Neural crest cell (in vitro differentiated cells): ENCODE data around the gene MTMR2. TPM values are rescaled to one million over a fixed set of nuclear protein-coding genes. Genes with fewer than 3 reads are reported as not detected.
"Not testable (repeated sequence)": the region's sequence is repeated elsewhere in the genome, so short reads cannot be mapped to it uniquely, and the experiment has no call there.

Experiments
- DNase-seq: peaks from one replicate; pipeline ENCODE4 v3.0.0; 2021; ENCODE audit warnings: low read depth, mixed read lengths, low spot score
- H3K27ac Mint-ChIP-seq: one replicate; pipeline ENCODE4 v1.8.0; 2021; ENCODE audit warnings: mild to moderate bottlenecking, mixed read lengths; ENCODE audit not compliant: unreplicated experiment
- H3K27me3 Mint-ChIP-seq: 2 replicates; pipeline ENCODE4 v1.8.0; 2021; ENCODE audit warnings: low read depth, mild to moderate bottlenecking, mixed read lengths
- H3K36me3 Mint-ChIP-seq: 2 replicates; pipeline ENCODE4 v1.8.0; 2021; ENCODE audit warnings: low read depth, mild to moderate bottlenecking, mixed read lengths
- H3K4me1 Mint-ChIP-seq: 2 replicates; pipeline ENCODE4 v1.8.0; 2021; ENCODE audit warnings: mixed read lengths
- H3K4me3 Mint-ChIP-seq: one replicate; pipeline ENCODE4 v1.8.0; 2021; ENCODE audit warnings: mild to moderate bottlenecking, mixed read lengths
- H3K9me3 Mint-ChIP-seq: 2 replicates; pipeline ENCODE4 v1.8.0; 2021; ENCODE audit warnings: mixed read lengths
- total RNA-seq: library from RNA; stranded (reverse); gene quantifications from 2 replicates; pipeline ENCODE4 v1.2.1, GENCODE V29; 2021
- TF ChIP-seq, protein P1 (sequence below): fragments of 200-600 bp; sonication (generic); conservative IDR thresholded peaks from 2 replicates; pipeline ENCODE4 v1.5.0; 2021; ENCODE audit warnings: antibody characterized with exemption, mild to moderate bottlenecking

MTMR2 gene
- total RNA-seq, 1 donor from 2014 or later = 49.9 TPM

DNA sequence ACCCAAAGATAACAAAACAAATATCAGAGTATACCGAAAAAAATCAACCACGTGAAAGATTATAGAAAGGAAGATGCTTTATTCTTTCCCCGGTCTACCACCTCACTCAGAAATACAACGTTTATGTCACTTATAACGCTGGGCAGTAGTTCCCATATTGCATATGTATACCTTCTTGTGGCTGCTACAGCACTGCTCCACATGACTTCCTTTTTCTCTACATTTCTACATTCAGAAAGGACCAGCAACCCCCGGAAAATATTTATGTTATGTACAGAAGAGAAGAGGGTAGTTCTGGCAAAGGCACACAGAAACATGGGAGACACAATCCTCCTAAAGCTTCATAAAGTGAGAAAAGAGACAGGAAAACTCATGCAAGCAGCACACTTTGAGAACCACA, 56.8 kb downstream of the MTMR2 start:
- DNase-seq = no peak

DNA sequence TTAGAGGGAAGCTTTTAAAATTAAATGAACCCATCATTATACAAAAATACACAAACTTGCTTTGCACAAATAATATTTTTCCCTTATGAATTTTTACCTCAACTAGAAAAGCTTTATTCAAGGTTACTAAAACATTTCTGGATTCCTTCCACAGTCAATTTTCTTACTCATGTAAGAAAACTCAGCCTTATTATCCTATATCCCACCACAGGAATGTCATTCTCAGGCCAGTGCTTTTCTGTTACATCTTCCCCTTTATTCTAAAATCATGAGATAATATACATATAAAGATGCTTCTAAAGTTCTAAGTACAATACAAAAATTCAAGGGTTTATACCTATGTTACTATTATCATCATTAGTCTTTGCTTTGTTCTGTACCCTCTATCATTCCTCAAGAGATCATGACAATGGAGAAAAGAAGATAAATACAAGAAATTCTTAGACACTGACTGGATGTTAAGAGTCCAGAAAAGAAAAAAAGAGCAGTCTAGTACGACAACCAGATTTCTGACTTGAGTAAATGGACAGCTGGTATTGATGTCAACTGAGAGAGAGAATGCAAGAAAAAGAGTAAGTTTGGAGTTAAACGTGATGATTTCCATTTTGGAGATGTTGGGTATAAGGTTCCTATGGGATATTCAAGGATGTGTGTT, 60.3 kb downstream of the MTMR2 start:
- no peak overlapping the region for H3K27ac Mint-ChIP-seq
- peaks cover 6% of the 10 kb centered on the region for H3K4me1 Mint-ChIP-seq
- DNase-seq = no peak
- TF ChIP-seq, protein P1, sequence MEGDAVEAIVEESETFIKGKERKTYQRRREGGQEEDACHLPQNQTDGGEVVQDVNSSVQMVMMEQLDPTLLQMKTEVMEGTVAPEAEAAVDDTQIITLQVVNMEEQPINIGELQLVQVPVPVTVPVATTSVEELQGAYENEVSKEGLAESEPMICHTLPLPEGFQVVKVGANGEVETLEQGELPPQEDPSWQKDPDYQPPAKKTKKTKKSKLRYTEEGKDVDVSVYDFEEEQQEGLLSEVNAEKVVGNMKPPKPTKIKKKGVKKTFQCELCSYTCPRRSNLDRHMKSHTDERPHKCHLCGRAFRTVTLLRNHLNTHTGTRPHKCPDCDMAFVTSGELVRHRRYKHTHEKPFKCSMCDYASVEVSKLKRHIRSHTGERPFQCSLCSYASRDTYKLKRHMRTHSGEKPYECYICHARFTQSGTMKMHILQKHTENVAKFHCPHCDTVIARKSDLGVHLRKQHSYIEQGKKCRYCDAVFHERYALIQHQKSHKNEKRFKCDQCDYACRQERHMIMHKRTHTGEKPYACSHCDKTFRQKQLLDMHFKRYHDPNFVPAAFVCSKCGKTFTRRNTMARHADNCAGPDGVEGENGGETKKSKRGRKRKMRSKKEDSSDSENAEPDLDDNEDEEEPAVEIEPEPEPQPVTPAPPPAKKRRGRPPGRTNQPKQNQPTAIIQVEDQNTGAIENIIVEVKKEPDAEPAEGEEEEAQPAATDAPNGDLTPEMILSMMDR = no peak
- no peak overlapping the region for H3K4me3 Mint-ChIP-seq
- H3K36me3 Mint-ChIP-seq = peaks cover 4% of the 10 kb centered on the region
- H3K27me3 Mint-ChIP-seq = no peaks in the 10 kb centered on the region
- H3K9me3 Mint-ChIP-seq = no peaks in the 10 kb centered on the region

More for the DNA sequence above, 56.8 kb downstream of the MTMR2 start:
- TF ChIP-seq, protein P1 = no peak
- Mint-ChIP-seq H3K9me3 (no peaks in the 10 kb centered on the region), H3K27me3 (no peaks in the 10 kb centered on the region), H3K4me3 (no peak overlapping the region), H3K27ac (no peak overlapping the region), H3K4me1 (peaks cover 6% of the 10 kb centered on the region), H3K36me3 (peaks cover 4% of the 10 kb centered on the region)

DNA sequence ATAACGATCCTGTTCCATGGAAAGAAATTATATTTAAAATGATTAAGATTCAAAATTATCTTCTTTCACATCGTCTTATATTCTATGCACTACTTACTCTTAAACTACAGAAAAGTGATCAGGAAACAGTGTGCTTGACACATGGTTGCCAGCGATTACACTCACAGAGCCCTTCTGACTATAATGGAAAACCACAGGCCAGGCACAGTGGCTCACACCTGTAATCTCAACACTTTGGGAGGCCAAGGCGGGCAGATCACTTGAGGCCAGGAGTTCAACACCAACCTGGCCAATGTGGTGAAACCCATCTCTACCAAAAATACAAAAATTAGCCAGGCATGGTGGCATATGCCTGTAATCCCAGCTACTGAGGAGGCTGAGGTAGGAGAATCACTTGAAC, 63.9 kb downstream of the MTMR2 start:
- not testable (repeated sequence) for DNase-seq, H3K27ac Mint-ChIP-seq, H3K4me1 Mint-ChIP-seq, H3K9me3 Mint-ChIP-seq, H3K4me3 Mint-ChIP-seq, H3K36me3 Mint-ChIP-seq, H3K27me3 Mint-ChIP-seq

DNA sequence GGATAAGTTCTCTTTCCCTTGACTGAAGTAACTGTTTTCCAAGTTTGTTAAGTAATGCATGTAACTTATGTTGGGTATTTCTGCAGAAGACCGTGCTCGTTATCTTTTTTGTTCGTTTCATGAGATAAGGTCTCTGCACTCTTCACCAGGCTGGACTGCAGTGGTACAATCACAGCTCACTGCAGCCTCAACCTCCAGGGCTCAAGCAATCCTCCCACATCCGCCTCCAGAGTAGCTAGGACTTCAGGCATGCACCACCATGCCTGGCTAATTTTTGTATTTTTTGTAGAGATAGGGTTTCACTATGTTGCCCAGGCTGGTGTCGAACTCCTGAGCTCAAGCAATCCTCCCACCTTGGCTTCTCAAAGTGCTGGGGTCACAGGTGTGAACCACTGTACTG, 69.5 kb downstream of the MTMR2 start:
- DNase-seq, H3K36me3 Mint-ChIP-seq, H3K27me3 Mint-ChIP-seq, H3K4me3 Mint-ChIP-seq, H3K4me1 Mint-ChIP-seq, H3K27ac Mint-ChIP-seq, H3K9me3 Mint-ChIP-seq: not testable (repeated sequence)

DNA sequence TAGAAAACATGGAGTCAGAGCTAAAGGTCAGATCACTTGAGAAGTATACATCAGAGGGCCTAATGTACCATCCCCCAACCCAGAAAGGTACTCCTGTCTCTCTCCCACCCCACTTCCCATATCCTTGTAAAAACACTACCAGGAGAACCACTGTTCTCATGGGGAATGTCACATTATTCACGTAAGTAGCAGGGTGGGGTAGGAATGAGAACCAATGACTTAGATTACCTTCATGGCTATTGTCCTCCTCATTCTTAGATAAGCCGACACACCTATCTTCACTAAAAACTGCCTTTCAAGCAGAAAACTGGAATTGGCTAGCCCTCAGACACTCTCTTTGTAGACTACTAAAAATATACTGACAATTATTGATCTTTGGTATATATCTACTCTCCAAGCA, 70.0 kb downstream of the MTMR2 start:
- TF ChIP-seq, protein P1 = no peak
- Mint-ChIP-seq H3K4me3 (no peak overlapping the region), H3K27me3 (no peaks in the 10 kb centered on the region), H3K36me3 (peaks cover 2% of the 10 kb centered on the region), H3K4me1 (peaks cover 4% of the 10 kb centered on the region), H3K9me3 (no peaks in the 10 kb centered on the region), H3K27ac (no peak overlapping the region)
- DNase-seq = no peak

DNA sequence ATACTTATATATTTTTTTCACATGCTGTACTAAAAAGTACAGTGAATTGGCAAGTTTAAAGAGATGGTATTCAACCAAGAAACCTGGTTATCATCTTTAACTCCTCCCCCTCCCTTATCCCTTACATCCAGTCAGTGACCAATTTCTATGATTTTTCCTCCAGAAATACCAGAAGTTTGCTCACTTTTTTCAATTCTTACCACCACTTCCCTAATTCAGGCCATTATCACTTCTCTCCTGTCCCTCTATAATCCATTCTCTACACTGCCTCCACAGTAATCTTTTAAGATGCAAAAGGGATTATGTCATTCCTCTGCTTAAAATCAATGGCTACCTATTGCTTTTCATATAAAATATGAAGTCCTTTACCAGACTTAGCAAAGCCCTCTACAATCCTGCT, 70.8 kb downstream of the MTMR2 start:
- H3K27ac Mint-ChIP-seq = no peak overlapping the region
- no peak for DNase-seq
- TF ChIP-seq, protein P1 = no peak
- no peaks in the 10 kb centered on the region for H3K27me3 Mint-ChIP-seq
- no peak overlapping the region for H3K4me3 Mint-ChIP-seq
- peaks cover 4% of the 10 kb centered on the region for H3K4me1 Mint-ChIP-seq
- no peaks in the 10 kb centered on the region for H3K36me3 Mint-ChIP-seq
- H3K9me3 Mint-ChIP-seq = no peaks in the 10 kb centered on the region

DNA sequence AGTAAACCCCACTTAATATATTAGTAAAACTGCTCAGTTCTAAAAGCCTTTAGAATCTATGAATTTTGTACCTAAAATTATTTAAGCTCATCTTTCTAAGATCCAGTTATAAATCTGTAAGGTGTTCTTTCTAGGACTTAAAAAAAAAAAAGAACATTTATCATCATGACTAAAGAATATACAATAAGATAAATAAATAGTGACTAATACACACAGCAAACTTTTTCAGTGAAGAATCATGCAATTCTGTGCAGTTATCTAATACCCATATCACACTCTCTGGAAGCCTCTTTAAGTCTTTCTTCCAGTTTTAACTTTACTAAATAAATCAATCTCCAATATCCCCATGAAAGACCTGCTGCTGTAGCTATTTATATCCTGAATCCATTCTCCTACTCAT, 73.8 kb downstream of the MTMR2 start:
- Mint-ChIP-seq H3K4me3 (no peak overlapping the region), H3K36me3 (no peaks in the 10 kb centered on the region), H3K9me3 (no peaks in the 10 kb centered on the region), H3K27me3 (no peaks in the 10 kb centered on the region), H3K4me1 (peaks cover 4% of the 10 kb centered on the region), H3K27ac (no peak overlapping the region)
- DNase-seq = no peak
- TF ChIP-seq, protein P1 = no peak
